ENCODE measurements around the gene LAMTOR3.
A peak's percentile ranks its signal among the peaks of the same experiment; 100 is the strongest.

DNA sequence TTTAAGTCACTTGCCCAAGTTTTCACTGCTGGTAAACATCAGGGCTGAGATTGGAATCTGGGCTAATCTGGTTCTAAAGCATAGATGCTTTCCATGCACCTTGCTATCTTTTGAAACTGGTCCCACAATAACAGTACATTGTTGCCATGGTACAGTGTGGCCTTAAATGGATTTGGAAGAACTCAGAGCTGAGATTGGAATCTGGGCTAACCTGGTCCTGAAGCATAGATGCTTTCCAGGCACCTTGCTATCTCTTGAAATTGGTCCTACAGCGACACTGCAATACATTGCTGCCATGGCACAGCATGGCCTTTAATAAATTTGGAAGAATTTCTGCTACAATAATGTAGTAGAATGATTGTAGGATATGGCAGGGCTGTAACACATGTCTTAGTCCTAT, 49.0 kb downstream of the LAMTOR3 start:
- TF ChIP-seq, protein P1, sequence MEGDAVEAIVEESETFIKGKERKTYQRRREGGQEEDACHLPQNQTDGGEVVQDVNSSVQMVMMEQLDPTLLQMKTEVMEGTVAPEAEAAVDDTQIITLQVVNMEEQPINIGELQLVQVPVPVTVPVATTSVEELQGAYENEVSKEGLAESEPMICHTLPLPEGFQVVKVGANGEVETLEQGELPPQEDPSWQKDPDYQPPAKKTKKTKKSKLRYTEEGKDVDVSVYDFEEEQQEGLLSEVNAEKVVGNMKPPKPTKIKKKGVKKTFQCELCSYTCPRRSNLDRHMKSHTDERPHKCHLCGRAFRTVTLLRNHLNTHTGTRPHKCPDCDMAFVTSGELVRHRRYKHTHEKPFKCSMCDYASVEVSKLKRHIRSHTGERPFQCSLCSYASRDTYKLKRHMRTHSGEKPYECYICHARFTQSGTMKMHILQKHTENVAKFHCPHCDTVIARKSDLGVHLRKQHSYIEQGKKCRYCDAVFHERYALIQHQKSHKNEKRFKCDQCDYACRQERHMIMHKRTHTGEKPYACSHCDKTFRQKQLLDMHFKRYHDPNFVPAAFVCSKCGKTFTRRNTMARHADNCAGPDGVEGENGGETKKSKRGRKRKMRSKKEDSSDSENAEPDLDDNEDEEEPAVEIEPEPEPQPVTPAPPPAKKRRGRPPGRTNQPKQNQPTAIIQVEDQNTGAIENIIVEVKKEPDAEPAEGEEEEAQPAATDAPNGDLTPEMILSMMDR (IDR thresholded peaks at IDR 0.05 in 2 of 3, conservative IDR thresholded peaks at IDR 0.05 in 1 of 3; ENCODE audit: control insufficient read depth in 2 of 3, extremely low read depth in 1 of 3, insufficient read depth in 1 of 3, low read depth in 3 of 3, low read length in 3 of 3), result no peak
- TF ChIP-seq ASH2L (IDR thresholded peaks at IDR 0.05; ENCODE audit: borderline replicate concordance, low read depth), result no peak
- TF ChIP-seq, protein P2, sequence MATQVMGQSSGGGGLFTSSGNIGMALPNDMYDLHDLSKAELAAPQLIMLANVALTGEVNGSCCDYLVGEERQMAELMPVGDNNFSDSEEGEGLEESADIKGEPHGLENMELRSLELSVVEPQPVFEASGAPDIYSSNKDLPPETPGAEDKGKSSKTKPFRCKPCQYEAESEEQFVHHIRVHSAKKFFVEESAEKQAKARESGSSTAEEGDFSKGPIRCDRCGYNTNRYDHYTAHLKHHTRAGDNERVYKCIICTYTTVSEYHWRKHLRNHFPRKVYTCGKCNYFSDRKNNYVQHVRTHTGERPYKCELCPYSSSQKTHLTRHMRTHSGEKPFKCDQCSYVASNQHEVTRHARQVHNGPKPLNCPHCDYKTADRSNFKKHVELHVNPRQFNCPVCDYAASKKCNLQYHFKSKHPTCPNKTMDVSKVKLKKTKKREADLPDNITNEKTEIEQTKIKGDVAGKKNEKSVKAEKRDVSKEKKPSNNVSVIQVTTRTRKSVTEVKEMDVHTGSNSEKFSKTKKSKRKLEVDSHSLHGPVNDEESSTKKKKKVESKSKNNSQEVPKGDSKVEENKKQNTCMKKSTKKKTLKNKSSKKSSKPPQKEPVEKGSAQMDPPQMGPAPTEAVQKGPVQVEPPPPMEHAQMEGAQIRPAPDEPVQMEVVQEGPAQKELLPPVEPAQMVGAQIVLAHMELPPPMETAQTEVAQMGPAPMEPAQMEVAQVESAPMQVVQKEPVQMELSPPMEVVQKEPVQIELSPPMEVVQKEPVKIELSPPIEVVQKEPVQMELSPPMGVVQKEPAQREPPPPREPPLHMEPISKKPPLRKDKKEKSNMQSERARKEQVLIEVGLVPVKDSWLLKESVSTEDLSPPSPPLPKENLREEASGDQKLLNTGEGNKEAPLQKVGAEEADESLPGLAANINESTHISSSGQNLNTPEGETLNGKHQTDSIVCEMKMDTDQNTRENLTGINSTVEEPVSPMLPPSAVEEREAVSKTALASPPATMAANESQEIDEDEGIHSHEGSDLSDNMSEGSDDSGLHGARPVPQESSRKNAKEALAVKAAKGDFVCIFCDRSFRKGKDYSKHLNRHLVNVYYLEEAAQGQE (IDR thresholded peaks at IDR 0.05; ENCODE audit: low read depth, low read length), result no peak
- TF ChIP-seq, protein P3, sequence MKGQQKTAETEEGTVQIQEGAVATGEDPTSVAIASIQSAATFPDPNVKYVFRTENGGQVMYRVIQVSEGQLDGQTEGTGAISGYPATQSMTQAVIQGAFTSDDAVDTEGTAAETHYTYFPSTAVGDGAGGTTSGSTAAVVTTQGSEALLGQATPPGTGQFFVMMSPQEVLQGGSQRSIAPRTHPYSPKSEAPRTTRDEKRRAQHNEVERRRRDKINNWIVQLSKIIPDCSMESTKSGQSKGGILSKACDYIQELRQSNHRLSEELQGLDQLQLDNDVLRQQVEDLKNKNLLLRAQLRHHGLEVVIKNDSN (IDR thresholded peaks at IDR 0.05; ENCODE audit: borderline replicate concordance, extremely low read length, insufficient read depth, low read depth, low read length), result no peak
- TF ChIP-seq, protein P4, sequence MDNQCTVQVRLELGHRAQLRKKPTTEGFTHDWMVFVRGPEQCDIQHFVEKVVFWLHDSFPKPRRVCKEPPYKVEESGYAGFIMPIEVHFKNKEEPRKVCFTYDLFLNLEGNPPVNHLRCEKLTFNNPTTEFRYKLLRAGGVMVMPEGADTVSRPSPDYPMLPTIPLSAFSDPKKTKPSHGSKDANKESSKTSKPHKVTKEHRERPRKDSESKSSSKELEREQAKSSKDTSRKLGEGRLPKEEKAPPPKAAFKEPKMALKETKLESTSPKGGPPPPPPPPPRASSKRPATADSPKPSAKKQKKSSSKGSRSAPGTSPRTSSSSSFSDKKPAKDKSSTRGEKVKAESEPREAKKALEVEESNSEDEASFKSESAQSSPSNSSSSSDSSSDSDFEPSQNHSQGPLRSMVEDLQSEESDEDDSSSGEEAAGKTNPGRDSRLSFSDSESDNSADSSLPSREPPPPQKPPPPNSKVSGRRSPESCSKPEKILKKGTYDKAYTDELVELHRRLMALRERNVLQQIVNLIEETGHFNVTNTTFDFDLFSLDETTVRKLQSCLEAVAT (IDR thresholded peaks at IDR 0.05), result no peak
- TF ChIP-seq POLR2A (IDR thresholded peaks at IDR 0.05; ENCODE audit: low read depth, low read length), result no peak
- TF ChIP-seq, protein P5, sequence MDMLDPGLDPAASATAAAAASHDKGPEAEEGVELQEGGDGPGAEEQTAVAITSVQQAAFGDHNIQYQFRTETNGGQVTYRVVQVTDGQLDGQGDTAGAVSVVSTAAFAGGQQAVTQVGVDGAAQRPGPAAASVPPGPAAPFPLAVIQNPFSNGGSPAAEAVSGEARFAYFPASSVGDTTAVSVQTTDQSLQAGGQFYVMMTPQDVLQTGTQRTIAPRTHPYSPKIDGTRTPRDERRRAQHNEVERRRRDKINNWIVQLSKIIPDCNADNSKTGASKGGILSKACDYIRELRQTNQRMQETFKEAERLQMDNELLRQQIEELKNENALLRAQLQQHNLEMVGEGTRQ (IDR thresholded peaks at IDR 0.05; ENCODE audit: borderline replicate concordance, low read depth, low read length), result no peak
- TF ChIP-seq, protein P6, sequence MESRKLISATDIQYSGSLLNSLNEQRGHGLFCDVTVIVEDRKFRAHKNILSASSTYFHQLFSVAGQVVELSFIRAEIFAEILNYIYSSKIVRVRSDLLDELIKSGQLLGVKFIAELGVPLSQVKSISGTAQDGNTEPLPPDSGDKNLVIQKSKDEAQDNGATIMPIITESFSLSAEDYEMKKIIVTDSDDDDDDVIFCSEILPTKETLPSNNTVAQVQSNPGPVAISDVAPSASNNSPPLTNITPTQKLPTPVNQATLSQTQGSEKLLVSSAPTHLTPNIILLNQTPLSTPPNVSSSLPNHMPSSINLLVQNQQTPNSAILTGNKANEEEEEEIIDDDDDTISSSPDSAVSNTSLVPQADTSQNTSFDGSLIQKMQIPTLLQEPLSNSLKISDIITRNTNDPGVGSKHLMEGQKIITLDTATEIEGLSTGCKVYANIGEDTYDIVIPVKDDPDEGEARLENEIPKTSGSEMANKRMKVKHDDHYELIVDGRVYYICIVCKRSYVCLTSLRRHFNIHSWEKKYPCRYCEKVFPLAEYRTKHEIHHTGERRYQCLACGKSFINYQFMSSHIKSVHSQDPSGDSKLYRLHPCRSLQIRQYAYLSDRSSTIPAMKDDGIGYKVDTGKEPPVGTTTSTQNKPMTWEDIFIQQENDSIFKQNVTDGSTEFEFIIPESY (IDR thresholded peaks at IDR 0.05), result no peak
- no peak for TF ChIP-seq ZNF217 (IDR thresholded peaks at IDR 0.05)
- 0 out of 2 replicates have a peak, but pooled peaks have one; percentile 33 for TF ChIP-seq POLR2AphosphoS5 (IDR thresholded peaks at IDR 0.05; ENCODE audit: low read length)
- TF ChIP-seq BCL11A (IDR thresholded peaks at IDR 0.05; ENCODE audit: low read depth, low read length), result no peak
- no peak for TF ChIP-seq TAF1 (IDR thresholded peaks at IDR 0.05; ENCODE audit: borderline replicate concordance, low read depth, low read length)
- no peak for TF ChIP-seq BACH1 (IDR thresholded peaks at IDR 0.05; ENCODE audit: borderline replicate concordance)
- TF ChIP-seq EZH2 (IDR thresholded peaks at IDR 0.05; ENCODE audit: borderline replicate concordance, control insufficient read depth, low read depth, low read length), result no peak

All from GM12878 (cell line).